ENCODE results near the gene CRYGS. TPM values are rescaled to one million over a fixed set of nuclear protein-coding genes. Genes with fewer than 3 reads are reported as not detected.
A peak's percentile ranks its signal among the peaks of the same experiment; 100 is the strongest.
"Not testable (repeated sequence)": the region's sequence is repeated elsewhere in the genome, so short reads cannot be mapped to it uniquely, and the experiment has no call there.

CRYGS gene
- total RNA-seq, 2 experiments from 2014 or later, result 1.4 to 2.6 TPM

GRCh38 chr3:186502966-186503712, 41.0 kb downstream of the CRYGS start:
- intact Hi-C loops (cut with micrococcal nuclease), result no loop called here
- POLR2A ChIA-PET, result no interaction called here
- Mint-ChIP-seq H3K27ac (no peak overlapping the region), H3K36me3 (ENCODE audit: low read depth) (no peaks in the 10 kb centered on the region), H3K4me1 (ENCODE audit: low read depth) (peaks cover 15% of the 10 kb centered on the region), H3K9me3 (peaks cover 10% of the 10 kb centered on the region), H3K27me3 (no peaks in the 10 kb centered on the region), H3K4me3 (no peak overlapping the region)
- ATAC-seq, result no peak
- no peak for DNase-seq
- TF ChIP-seq, protein P1, sequence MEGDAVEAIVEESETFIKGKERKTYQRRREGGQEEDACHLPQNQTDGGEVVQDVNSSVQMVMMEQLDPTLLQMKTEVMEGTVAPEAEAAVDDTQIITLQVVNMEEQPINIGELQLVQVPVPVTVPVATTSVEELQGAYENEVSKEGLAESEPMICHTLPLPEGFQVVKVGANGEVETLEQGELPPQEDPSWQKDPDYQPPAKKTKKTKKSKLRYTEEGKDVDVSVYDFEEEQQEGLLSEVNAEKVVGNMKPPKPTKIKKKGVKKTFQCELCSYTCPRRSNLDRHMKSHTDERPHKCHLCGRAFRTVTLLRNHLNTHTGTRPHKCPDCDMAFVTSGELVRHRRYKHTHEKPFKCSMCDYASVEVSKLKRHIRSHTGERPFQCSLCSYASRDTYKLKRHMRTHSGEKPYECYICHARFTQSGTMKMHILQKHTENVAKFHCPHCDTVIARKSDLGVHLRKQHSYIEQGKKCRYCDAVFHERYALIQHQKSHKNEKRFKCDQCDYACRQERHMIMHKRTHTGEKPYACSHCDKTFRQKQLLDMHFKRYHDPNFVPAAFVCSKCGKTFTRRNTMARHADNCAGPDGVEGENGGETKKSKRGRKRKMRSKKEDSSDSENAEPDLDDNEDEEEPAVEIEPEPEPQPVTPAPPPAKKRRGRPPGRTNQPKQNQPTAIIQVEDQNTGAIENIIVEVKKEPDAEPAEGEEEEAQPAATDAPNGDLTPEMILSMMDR (IDR thresholded peaks at IDR 0.05), result no peak
- CTCF ChIA-PET, result interaction anchor here (1.4 to 2.8 kb wide), 3 partner anchors 10 to 114 kb away, joined by 4 to 9 read pairs (median 5); no protein-coding TSS in a partner anchor

- peak; percentile 69 for ATAC-seq
Observed at GRCh38 chr3:186502138-186502948, 41.8 kb downstream of the CRYGS start.

GRCh38 chr3:186499949-186500348, 44.2 kb downstream of the CRYGS start:
- H3K27ac Mint-ChIP-seq; H3K4me3 Mint-ChIP-seq; POLR2A ChIA-PET; H3K27me3 Mint-ChIP-seq; intact Hi-C loops (cut with micrococcal nuclease); ATAC-seq; H3K36me3 Mint-ChIP-seq (ENCODE audit: low read depth); CTCF ChIA-PET; DNase-seq: not testable (repeated sequence)
- Mint-ChIP-seq H3K4me1 (ENCODE audit: low read depth) (peaks cover 11% of the 10 kb centered on the region), H3K9me3 (peaks cover 13% of the 10 kb centered on the region)

More at GRCh38 chr3:186502138-186502948, 41.8 kb downstream of the CRYGS start:
- peaks cover 15% of the 10 kb centered on the region for H3K4me1 Mint-ChIP-seq (ENCODE audit: low read depth)
- intact Hi-C loops (cut with micrococcal nuclease), result no loop called here
- no peak overlapping the region for H3K27ac Mint-ChIP-seq
- H3K9me3 Mint-ChIP-seq, result peaks cover 13% of the 10 kb centered on the region
- CTCF ChIA-PET, result interaction anchor here (0.7 to 2.8 kb wide), 4 partner anchors 11 to 115 kb away, joined by 3 to 9 read pairs (median 4); no protein-coding TSS in a partner anchor
- POLR2A ChIA-PET, result no interaction called here
- no peak overlapping the region for H3K4me3 Mint-ChIP-seq
- no peaks in the 10 kb centered on the region for H3K27me3 Mint-ChIP-seq
- peak; percentile 23 for DNase-seq
- TF ChIP-seq, protein P1 (IDR thresholded peaks at IDR 0.05), result no peak
- H3K36me3 Mint-ChIP-seq (ENCODE audit: low read depth), result no peaks in the 10 kb centered on the region

GRCh38 chr3:186498022-186498421, 46.2 kb downstream of the CRYGS start:
- intact Hi-C loops (cut with micrococcal nuclease); DNase-seq; H3K27ac Mint-ChIP-seq; H3K4me1 Mint-ChIP-seq (ENCODE audit: low read depth); ATAC-seq; POLR2A ChIA-PET; H3K4me3 Mint-ChIP-seq; H3K27me3 Mint-ChIP-seq; CTCF ChIA-PET; H3K36me3 Mint-ChIP-seq (ENCODE audit: low read depth): not testable (repeated sequence)
- peaks cover 13% of the 10 kb centered on the region for H3K9me3 Mint-ChIP-seq

DNA sequence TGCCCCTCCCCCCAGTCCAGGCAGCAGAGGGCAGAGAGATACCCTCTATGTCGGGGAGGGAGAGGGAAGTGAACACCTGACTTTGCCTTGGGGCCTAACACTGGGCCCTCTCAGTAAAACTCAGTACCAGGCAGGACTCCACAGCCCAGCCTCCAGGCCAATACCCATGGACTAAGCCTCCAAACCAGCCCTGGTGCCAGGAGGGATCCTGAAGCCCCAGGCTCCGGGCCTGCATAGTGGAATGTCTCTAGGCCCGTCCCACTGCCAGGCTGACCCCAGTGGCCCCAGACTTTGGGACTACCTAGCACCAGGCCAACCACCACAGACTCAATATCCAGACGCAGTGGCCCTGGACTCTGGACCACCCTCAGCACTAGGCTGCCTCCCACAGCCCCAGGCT, 46.6 kb downstream of the CRYGS start:
- DNase-seq (no peak), ATAC-seq (no peak)
- Mint-ChIP-seq H3K4me1 (ENCODE audit: low read depth) (peaks cover 6% of the 10 kb centered on the region), H3K27me3 (peaks cover 2% of the 10 kb centered on the region), H3K4me3 (no peak overlapping the region), H3K36me3 (ENCODE audit: low read depth) (no peaks in the 10 kb centered on the region), H3K27ac (no peak overlapping the region), H3K9me3 (peaks cover 13% of the 10 kb centered on the region)
- TF ChIP-seq, protein P1 (IDR thresholded peaks at IDR 0.05), result no peak
- CTCF ChIA-PET, result no interaction called here
- POLR2A ChIA-PET, result no interaction called here
- intact Hi-C loops (cut with micrococcal nuclease), result no loop called here
